H1 (cell line): ENCODE results near the gene FHIT.

Source experiments
- CBX8 ChIP-seq: fragments of 300-800, 300-1000 bp; sonication (generic); IDR thresholded peaks from 2 replicates; pipeline ENCODE4 v1.7.1; 2016; ENCODE audit warnings: low read depth, low read length, borderline replicate concordance
- CHD1 ChIP-seq: IDR thresholded peaks from 2 replicates; pipeline ENCODE4 v1.6.1; 2012; ENCODE audit warnings: low read depth, low read length, improper control_type of control experiment
- CHD2 ChIP-seq: IDR thresholded peaks from 2 replicates; pipeline ENCODE4 v1.6.1; 2012; ENCODE audit warnings: low read length, improper control_type of control experiment
- CREB1 ChIP-seq: IDR thresholded peaks from 2 replicates; pipeline ENCODE4 v1.6.1; 2012; ENCODE audit warnings: inconsistent platforms
- EZH2 ChIP-seq: fragments of 200-600 bp; sonication (generic); IDR thresholded peaks from 2 replicates; pipeline ENCODE4 v1.7.1; 2012; ENCODE audit warnings: low read depth, mild to moderate bottlenecking, moderate library complexity, low read length, inconsistent platforms; ENCODE audit not compliant: severe bottlenecking
- FOSL1 ChIP-seq: IDR thresholded peaks from 2 replicates; pipeline ENCODE4 v1.6.1; 2011; ENCODE audit warnings: mild to moderate bottlenecking, low read depth, low read length, moderate library complexity; ENCODE audit not compliant: insufficient read depth
- GABPA ChIP-seq: IDR thresholded peaks from 2 replicates; pipeline ENCODE4 v1.6.1; 2011; ENCODE audit warnings: mild to moderate bottlenecking, low read length, moderate library complexity, borderline replicate concordance; ENCODE audit not compliant: insufficient read depth
- PHF8 ChIP-seq: fragments of 200-600 bp; sonication (generic); conservative IDR thresholded peaks from 2 replicates; pipeline ENCODE4 v1.7.1; 2012; ENCODE audit warnings: low read depth, mild to moderate bottlenecking, inconsistent platforms, low read length, moderate library complexity
- POLR2A ChIP-seq, 2 experiments: IDR thresholded peaks; 1 replicate in 1 of 2; 2 replicates in 1 of 2; pipeline ENCODE4 v1.6.1; 2011; ENCODE audit warnings: low read depth in 2 of 2, low read length in 2 of 2, mild to moderate bottlenecking in 2 of 2; ENCODE audit errors: control extremely low read depth in 1 of 2
- POLR2AphosphoS5 ChIP-seq: IDR thresholded peaks from 2 replicates; pipeline ENCODE4 v1.6.1; 2011; ENCODE audit warnings: low read depth, low read length
- RBBP5 ChIP-seq: IDR thresholded peaks from 2 replicates; pipeline ENCODE4 v1.7.1; 2012; ENCODE audit warnings: low read depth, mild to moderate bottlenecking, inconsistent platforms, low read length, moderate library complexity, borderline replicate concordance
- TAF1 ChIP-seq: IDR thresholded peaks from 2 replicates; pipeline ENCODE4 v1.6.1; 2011; ENCODE audit warnings: mild to moderate bottlenecking, low read depth, low read length
- TF ChIP-seq, protein P1 (sequence below): IDR thresholded peaks from 2 replicates; pipeline ENCODE4 v1.6.1; 2012; ENCODE audit warnings: inconsistent platforms
- TF ChIP-seq, protein P2 (sequence below), 3 experiments: IDR thresholded peaks; 1 replicate in 2 of 3; 2 replicates in 1 of 3; pipeline versions ENCODE4 v1.5.1 to v1.6.1; 2011; ENCODE audit warnings: low read length in 3 of 3, mild to moderate bottlenecking in 3 of 3, inconsistent platforms in 2 of 3, low read depth in 1 of 3, moderate library complexity in 1 of 3; ENCODE audit not compliant: insufficient read depth in 1 of 3; ENCODE audit errors: control extremely low read depth in 1 of 3

DNA sequence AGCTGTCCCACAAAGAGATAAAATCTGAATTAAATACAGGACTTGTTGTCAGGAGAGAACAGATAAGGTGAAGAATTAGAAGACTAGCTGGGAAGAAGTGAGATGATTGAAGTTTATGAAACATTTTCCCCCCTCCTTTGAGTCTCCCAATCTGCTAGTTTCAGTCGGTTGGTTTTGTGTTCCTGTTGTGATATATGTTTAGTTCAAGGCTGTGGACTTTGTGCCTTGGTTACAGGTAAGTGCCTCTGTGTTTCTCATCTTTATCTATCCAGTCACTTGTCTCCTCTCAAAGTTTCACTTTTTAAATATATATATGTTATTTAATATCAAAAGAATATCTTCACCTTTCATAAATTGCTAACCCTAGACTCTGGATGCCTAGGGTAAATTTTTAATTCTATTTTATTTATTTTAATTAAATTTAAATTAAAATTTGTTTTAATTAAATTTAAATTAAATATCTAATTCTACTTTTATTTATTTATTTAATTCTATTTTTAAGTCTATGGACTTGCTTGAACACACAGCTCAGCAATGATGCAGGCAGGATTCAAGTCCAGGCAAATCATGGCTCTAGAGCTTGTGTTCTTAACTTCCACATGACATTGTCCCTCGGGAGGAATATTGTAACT is 190.0 kb downstream of the FHIT start:
- TF ChIP-seq PHF8, result no peak
- no peak for TF ChIP-seq GABPA
- no peak for TF ChIP-seq EZH2
- TF ChIP-seq POLR2A (IDR thresholded peaks at IDR 0.05; ENCODE audit: control extremely low read depth in 1 of 2, low read depth in 2 of 2, low read length in 2 of 2), result no peak
- TF ChIP-seq CHD1, result no peak
- no peak for TF ChIP-seq CHD2
- TF ChIP-seq TAF1, result no peak
- TF ChIP-seq, protein P1, sequence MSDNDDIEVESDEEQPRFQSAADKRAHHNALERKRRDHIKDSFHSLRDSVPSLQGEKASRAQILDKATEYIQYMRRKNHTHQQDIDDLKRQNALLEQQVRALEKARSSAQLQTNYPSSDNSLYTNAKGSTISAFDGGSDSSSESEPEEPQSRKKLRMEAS, result no peak
- no peak for TF ChIP-seq POLR2AphosphoS5
- TF ChIP-seq CREB1, result no peak
- no peak for TF ChIP-seq FOSL1
- no peak for TF ChIP-seq CBX8
- TF ChIP-seq, protein P2, sequence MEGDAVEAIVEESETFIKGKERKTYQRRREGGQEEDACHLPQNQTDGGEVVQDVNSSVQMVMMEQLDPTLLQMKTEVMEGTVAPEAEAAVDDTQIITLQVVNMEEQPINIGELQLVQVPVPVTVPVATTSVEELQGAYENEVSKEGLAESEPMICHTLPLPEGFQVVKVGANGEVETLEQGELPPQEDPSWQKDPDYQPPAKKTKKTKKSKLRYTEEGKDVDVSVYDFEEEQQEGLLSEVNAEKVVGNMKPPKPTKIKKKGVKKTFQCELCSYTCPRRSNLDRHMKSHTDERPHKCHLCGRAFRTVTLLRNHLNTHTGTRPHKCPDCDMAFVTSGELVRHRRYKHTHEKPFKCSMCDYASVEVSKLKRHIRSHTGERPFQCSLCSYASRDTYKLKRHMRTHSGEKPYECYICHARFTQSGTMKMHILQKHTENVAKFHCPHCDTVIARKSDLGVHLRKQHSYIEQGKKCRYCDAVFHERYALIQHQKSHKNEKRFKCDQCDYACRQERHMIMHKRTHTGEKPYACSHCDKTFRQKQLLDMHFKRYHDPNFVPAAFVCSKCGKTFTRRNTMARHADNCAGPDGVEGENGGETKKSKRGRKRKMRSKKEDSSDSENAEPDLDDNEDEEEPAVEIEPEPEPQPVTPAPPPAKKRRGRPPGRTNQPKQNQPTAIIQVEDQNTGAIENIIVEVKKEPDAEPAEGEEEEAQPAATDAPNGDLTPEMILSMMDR (IDR thresholded peaks at IDR 0.05; ENCODE audit: control extremely low read depth in 1 of 3, insufficient read depth in 1 of 3, low read depth in 1 of 3, low read length in 3 of 3), result no peak
- no peak for TF ChIP-seq RBBP5
